Measurements from ENCODE around the gene ZNF500. TPM values are rescaled to one million over a fixed set of nuclear protein-coding genes. Genes with fewer than 3 reads are reported as not detected.
A peak's percentile ranks its signal among the peaks of the same experiment; 100 is the strongest.

The ZNF500 gene
- total and polyA plus RNA-seq, 10 of the 15 experiments (the other 5 are each of a cell fraction or from before 2014, with no cell fraction given) = 0.99 to 13.1 (median 5.5) TPM

GRCh38 chr16:4734063-4734729 lies 32.8 kb downstream of the ZNF500 start, which contains the start of the genes ANKS3 and DNAAF8 (continued):
- TF ChIP-seq, protein P1, sequence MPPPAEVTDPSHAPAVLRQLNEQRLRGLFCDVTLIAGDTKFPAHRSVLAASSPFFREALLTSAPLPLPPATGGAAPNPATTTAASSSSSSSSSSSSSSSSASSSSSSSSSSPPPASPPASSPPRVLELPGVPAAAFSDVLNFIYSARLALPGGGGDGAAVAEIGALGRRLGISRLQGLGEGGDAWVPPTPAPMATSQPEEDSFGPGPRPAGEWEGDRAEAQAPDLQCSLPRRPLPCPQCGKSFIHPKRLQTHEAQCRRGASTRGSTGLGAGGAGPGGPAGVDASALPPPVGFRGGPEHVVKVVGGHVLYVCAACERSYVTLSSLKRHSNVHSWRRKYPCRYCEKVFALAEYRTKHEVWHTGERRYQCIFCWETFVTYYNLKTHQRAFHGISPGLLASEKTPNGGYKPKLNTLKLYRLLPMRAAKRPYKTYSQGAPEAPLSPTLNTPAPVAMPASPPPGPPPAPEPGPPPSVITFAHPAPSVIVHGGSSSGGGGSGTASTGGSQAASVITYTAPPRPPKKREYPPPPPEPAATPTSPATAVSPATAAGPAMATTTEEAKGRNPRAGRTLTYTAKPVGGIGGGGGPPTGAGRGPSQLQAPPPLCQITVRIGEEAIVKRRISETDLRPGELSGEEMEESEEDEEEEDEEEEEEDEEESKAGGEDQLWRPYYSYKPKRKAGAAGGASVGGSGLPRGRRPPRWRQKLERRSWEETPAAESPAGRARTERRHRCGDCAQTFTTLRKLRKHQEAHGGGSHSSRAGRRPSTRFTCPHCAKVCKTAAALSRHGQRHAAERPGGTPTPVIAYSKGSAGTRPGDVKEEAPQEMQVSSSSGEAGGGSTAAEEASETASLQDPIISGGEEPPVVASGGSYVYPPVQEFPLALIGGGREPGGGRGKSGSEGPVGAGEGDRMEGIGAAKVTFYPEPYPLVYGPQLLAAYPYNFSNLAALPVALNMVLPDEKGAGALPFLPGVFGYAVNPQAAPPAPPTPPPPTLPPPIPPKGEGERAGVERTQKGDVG (CRISPR knock-in tag; IDR thresholded peaks at IDR 0.05) = no peak
- TF ChIP-seq SKIL (IDR thresholded peaks at IDR 0.05; ENCODE audit: low read depth, poor library complexity, severe bottlenecking) = no peak
- TF ChIP-seq RB1 (IDR thresholded peaks at IDR 0.05; ENCODE audit: borderline replicate concordance) = peak; percentile 52; the same call in 1 of the 2 replicates
- no peak for TF ChIP-seq JUND (IDR thresholded peaks at IDR 0.05; ENCODE audit: low read depth, low read length)
- TF ChIP-seq NFYB (IDR thresholded peaks at IDR 0.05; ENCODE audit: insufficient read depth, low read depth, low read length) = peak; percentile 67; the same call in 1 of the 2 replicates
- TF ChIP-seq NR2C2 (IDR thresholded peaks at IDR 0.05; ENCODE audit: borderline replicate concordance, control insufficient read depth, insufficient read length, low read depth) = peak; percentile 20
- no peak for TF ChIP-seq CHD1 (IDR thresholded peaks at IDR 0.05; ENCODE audit: low read depth, low read length)
- no peak for TF ChIP-seq CEBPZ (IDR thresholded peaks at IDR 0.05; ENCODE audit: low read depth, low read length)
- peak; percentile 48 for TF ChIP-seq KLF5 (IDR thresholded peaks at IDR 0.05; ENCODE audit: partially characterized antibody)
- no peak for TF ChIP-seq ZNF274 (IDR thresholded peaks at IDR 0.05; ENCODE audit: insufficient read depth, insufficient read length)
- TF ChIP-seq NFIC (IDR thresholded peaks at IDR 0.05; ENCODE audit: low read depth, low read length) = no peak
- no peak for TF ChIP-seq CREM (IDR thresholded peaks at IDR 0.05; ENCODE audit: low read depth)
- TF ChIP-seq NR2F1 (conservative IDR thresholded peaks at IDR 0.05) = peak; percentile 70
- no peak for TF ChIP-seq SMAD1 (IDR thresholded peaks at IDR 0.05; ENCODE audit: low read depth, partially characterized antibody)
- TF ChIP-seq TCF7 (IDR thresholded peaks at IDR 0.05; ENCODE audit: borderline replicate concordance) = no peak
- TF ChIP-seq SMAD5 (IDR thresholded peaks at IDR 0.05; ENCODE audit: low read depth) = no peak
- TF ChIP-seq, protein P2, sequence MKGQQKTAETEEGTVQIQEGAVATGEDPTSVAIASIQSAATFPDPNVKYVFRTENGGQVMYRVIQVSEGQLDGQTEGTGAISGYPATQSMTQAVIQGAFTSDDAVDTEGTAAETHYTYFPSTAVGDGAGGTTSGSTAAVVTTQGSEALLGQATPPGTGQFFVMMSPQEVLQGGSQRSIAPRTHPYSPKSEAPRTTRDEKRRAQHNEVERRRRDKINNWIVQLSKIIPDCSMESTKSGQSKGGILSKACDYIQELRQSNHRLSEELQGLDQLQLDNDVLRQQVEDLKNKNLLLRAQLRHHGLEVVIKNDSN (IDR thresholded peaks at IDR 0.05; ENCODE audit: borderline replicate concordance, extremely low read length, insufficient read depth, low read depth, low read length) = no peak
- no peak for TF ChIP-seq POLR2AphosphoS2 (IDR thresholded peaks at IDR 0.05; ENCODE audit: low read depth, low read length)
- no peak for TF ChIP-seq CHD4 (IDR thresholded peaks at IDR 0.05)
